Upper lobe of left lung (tissue), 6 donors: ENCODE results near the gene ATF6. TPM values are rescaled to one million over a fixed set of nuclear protein-coding genes. Genes with fewer than 3 reads are reported as not detected.

Experiments used
- ATAC-seq, 2 donors: fragments of 200-7000 bp; cut with Tn5 transposase; one replicate each; pipeline ENCODE4 v1.9.1; 2022; ENCODE audit warnings: mild to moderate bottlenecking in 2 of 2, moderate library complexity in 2 of 2; ENCODE audit not compliant: low FRiP score in 2 of 2
- DNase-seq, 2 donors: peaks; one replicate each; pipeline ENCODE4 v3.0.0-alpha.2; 2019 to 2020
- H3K27ac ChIP-seq, 4 donors: fragments of 200-600 bp; sonication (generic); one replicate each; pipeline ENCODE4 v1.5.1; 2016 to 2019
- H3K27me3 ChIP-seq, 4 donors: fragments of 200-600 bp; sonication (generic); one replicate each; pipeline ENCODE4 v1.5.1; 2017 to 2019
- H3K36me3 ChIP-seq, 4 donors: fragments of 200-600 bp; sonication (generic); one replicate each; pipeline ENCODE4 v1.5.1; 2016 to 2019
- H3K4me1 ChIP-seq, 4 donors: fragments of 200-600 bp; sonication (generic); one replicate each; pipeline ENCODE4 v1.5.1; 2018 to 2019
- H3K4me3 ChIP-seq, 4 donors: fragments of 200-600 bp; sonication (generic); one replicate each; pipeline ENCODE4 v1.5.1; 2017 to 2019; ENCODE audit warnings: mild to moderate bottlenecking in 2 of 4, moderate library complexity in 1 of 4
- H3K9me3 ChIP-seq, 4 donors: fragments of 200-600 bp; sonication (generic); one replicate each; pipeline ENCODE4 v1.5.1; 2018 to 2019
- EP300 ChIP-seq, 4 donors: sonication (generic); formaldehyde crosslinking; IDR thresholded peaks; one replicate each; pipeline ENCODE4 v1.5.1; 2017; ENCODE audit warnings: antibody characterized with exemption in 4 of 4, control low read depth in 2 of 4
- POLR2A ChIP-seq, 4 donors: fragments of 450-650 bp; IDR thresholded peaks; one replicate each; pipeline ENCODE4 v1.5.1; 2016 to 2017; ENCODE audit warnings: antibody characterized with exemption in 4 of 4, mild to moderate bottlenecking in 2 of 4
- POLR2AphosphoS5 ChIP-seq, 2 donors: sonication (generic); formaldehyde crosslinking; IDR thresholded peaks; one replicate each; pipeline ENCODE4 v1.5.1; 2017; ENCODE audit warnings: antibody characterized with exemption in 2 of 2
- WGBS, 2 donors: methylation state at CpG; one replicate each; pipeline ENCODE4 v1.1.5; 2017 to 2018; 5-methylcytosine and 5-hydroxymethylcytosine counted together
- total RNA-seq, 6 donors: library from RNA; depleted of rRNA in 4 of 6; stranded (reverse); fragments of >200 nt in 4 of 6; gene quantifications; one replicate each; pipeline versions ENCODE4 v1.1.0 to v1.2.1, GENCODE V29; 2016 to 2021
- TF ChIP-seq, protein P1 (sequence below), 6 experiments: fragments of 450-650 bp in 4 of 6; fragments of 200-600 bp in 2 of 6; sonication (generic) in 2 of 6; IDR thresholded peaks; one replicate each; pipeline ENCODE4 v1.5.1; 2016 to 2019; ENCODE audit warnings: antibody characterized with exemption in 6 of 6
- donor health status: DM: no; HTN: no; CAD: no; lungs with moderate emphysema.
- donor health status: DM: no; HTN: yes; CAD: no; lungs with severe emphysema.

ATF6 gene
- total RNA-seq, 6 donors from 2014 or later = 14.2 to 36.7 (median 27.0) TPM

DNA sequence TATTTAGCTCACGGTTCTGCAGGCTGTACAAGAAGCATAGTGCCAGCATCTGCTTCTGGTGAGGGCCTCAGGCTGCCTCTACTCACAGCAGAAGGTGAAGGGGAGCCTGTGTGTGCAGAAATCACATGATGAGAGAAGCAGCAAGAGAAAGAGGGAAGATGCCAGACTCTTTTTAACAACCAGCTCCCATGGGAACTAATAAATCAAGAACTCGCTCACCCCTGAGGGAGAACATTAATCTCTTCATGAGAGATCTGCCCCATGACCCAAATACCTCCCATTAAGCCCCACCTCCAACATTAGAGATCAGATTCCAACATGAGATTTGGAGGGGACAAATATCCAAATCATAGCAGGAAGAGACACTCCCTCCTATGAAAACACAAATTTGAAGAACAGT, 183.4 kb downstream of the ATF6 start:
- 83 to 89% methylated on average over 2 of the region's 2 CpGs for WGBS, 2 donors
- no peak for ATAC-seq
- H3K4me3 ChIP-seq = no peak overlapping the region

GRCh38 chr1:161950377-161950776, 184.3 kb downstream of the ATF6 start:
- Histone ChIP-seq H3K27ac (no peak overlapping the region), H3K36me3 (no peaks in the 10 kb centered on the region), H3K9me3 (no peaks in the 10 kb centered on the region), H3K4me3 (no peak overlapping the region), H3K27me3 (no peaks in the 10 kb centered on the region), H3K4me1 (peaks cover 0 to 27% (median 12%) of the 10 kb centered on the region in 4 donors)
- ATAC-seq (no peak), DNase-seq (no peak)
- 91 to 100% methylated on average over 1 of the region's 1 CpG for WGBS, 2 donors
- TF ChIP-seq EP300 (IDR thresholded peaks at IDR 0.05) (no peak), POLR2AphosphoS5 (IDR thresholded peaks at IDR 0.05) (no peak), POLR2A (IDR thresholded peaks at IDR 0.05) (no peak)
- TF ChIP-seq, protein P1, sequence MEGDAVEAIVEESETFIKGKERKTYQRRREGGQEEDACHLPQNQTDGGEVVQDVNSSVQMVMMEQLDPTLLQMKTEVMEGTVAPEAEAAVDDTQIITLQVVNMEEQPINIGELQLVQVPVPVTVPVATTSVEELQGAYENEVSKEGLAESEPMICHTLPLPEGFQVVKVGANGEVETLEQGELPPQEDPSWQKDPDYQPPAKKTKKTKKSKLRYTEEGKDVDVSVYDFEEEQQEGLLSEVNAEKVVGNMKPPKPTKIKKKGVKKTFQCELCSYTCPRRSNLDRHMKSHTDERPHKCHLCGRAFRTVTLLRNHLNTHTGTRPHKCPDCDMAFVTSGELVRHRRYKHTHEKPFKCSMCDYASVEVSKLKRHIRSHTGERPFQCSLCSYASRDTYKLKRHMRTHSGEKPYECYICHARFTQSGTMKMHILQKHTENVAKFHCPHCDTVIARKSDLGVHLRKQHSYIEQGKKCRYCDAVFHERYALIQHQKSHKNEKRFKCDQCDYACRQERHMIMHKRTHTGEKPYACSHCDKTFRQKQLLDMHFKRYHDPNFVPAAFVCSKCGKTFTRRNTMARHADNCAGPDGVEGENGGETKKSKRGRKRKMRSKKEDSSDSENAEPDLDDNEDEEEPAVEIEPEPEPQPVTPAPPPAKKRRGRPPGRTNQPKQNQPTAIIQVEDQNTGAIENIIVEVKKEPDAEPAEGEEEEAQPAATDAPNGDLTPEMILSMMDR (IDR thresholded peaks at IDR 0.05) = no peak

More for the DNA sequence above, 183.4 kb downstream of the ATF6 start:
- H3K27me3 ChIP-seq = no peaks in the 10 kb centered on the region
- H3K4me1 ChIP-seq = peaks cover 0 to 27% (median 11%) of the 10 kb centered on the region in 4 donors
- no peaks in the 10 kb centered on the region for H3K9me3 ChIP-seq
- H3K27ac ChIP-seq = no peak overlapping the region
- DNase-seq = no peak
- H3K36me3 ChIP-seq = peaks cover 0 to 6% (median 0%) of the 10 kb centered on the region in 4 donors
- no peak for TF ChIP-seq POLR2AphosphoS5 (IDR thresholded peaks at IDR 0.05)
- no peak for TF ChIP-seq EP300 (IDR thresholded peaks at IDR 0.05)
- TF ChIP-seq, protein P1 (IDR thresholded peaks at IDR 0.05) = no peak
- TF ChIP-seq POLR2A (IDR thresholded peaks at IDR 0.05) = no peak

- DNase-seq (no peak), ATAC-seq (no peak)
- TF ChIP-seq, protein P1 (IDR thresholded peaks at IDR 0.05) = no peak
- TF ChIP-seq POLR2A (IDR thresholded peaks at IDR 0.05) (no peak), POLR2AphosphoS5 (IDR thresholded peaks at IDR 0.05) (no peak), EP300 (IDR thresholded peaks at IDR 0.05) (no peak)
- Histone ChIP-seq H3K4me1 (peaks cover 0 to 27% (median 12%) of the 10 kb centered on the region in 4 donors), H3K27me3 (no peaks in the 10 kb centered on the region), H3K27ac (no peak overlapping the region), H3K9me3 (no peaks in the 10 kb centered on the region), H3K36me3 (no peaks in the 10 kb centered on the region), H3K4me3 (no peak overlapping the region)
- WGBS, 2 donors = 93 to 96% methylated on average over 1 of the region's 1 CpG
These were observed 185.5 kb downstream of the ATF6 start for GRCh38 chr1:161951646-161952045.

DNA sequence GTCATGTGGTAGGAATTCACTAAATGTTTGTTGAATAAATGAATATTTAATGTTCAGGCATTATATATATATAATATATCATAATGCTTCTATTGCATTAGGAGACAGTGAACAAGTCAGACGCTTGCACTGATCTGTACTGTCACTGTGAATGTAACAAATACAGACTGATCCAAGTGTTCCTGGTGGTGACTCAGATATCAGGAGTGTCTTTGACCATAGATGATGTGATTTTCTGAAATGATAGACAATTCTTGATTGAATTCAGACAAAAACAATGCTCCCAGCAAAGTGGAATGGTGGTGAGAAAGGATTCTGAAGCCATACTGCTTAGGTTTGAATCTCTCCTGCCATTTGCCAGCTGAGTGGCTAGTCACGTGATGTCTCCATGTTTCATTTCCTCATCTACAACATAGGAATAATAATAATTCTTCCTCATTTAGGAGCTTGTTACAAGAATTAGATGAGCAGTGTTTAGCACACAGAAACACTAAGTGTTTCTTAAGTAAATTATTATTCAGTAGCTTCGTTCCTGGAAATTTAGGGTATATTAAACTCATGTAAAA, 186.6 kb downstream of the ATF6 start:
- DNase-seq = no peak
- H3K4me1 ChIP-seq = peaks cover 0 to 27% (median 12%) of the 10 kb centered on the region in 4 donors
- no peaks in the 10 kb centered on the region for H3K9me3 ChIP-seq
- no peak overlapping the region for H3K4me3 ChIP-seq
- TF ChIP-seq, protein P1 (IDR thresholded peaks at IDR 0.05) = no peak
- TF ChIP-seq POLR2AphosphoS5 (IDR thresholded peaks at IDR 0.05) (no peak), EP300 (IDR thresholded peaks at IDR 0.05) (no peak), POLR2A (IDR thresholded peaks at IDR 0.05) (no peak)
- no peak overlapping the region for H3K27ac ChIP-seq
- no peak for ATAC-seq
- no peaks in the 10 kb centered on the region for H3K27me3 ChIP-seq
- WGBS, 2 donors = 87 to 91% methylated on average over 3 of the region's 3 CpGs
- H3K36me3 ChIP-seq = no peaks in the 10 kb centered on the region
